H1 (cell line): ENCODE data around the gene SSC5D. TPM values are rescaled to one million over a fixed set of nuclear protein-coding genes. Genes with fewer than 3 reads are reported as not detected.

ENCODE experiments used
- CTCF ChIA-PET: fragments of 300-600 bp; sonication (Branson Sonifier 250); formaldehyde crosslinking; loops from one replicate; lab custom pipeline; 2021; ENCODE audit not compliant: partially characterized antibody; lab: Charles Lee
- POLR2A ChIA-PET: fragments of 300-600 bp; sonication (Branson Sonifier 250); formaldehyde crosslinking; loops from one replicate; lab custom pipeline; 2021; ENCODE audit warnings: inconsistent platforms; ENCODE audit not compliant: partially characterized antibody; lab: Charles Lee
- DNase-seq, 2 experiments: peaks; one replicate each; pipeline versions ENCODE4 v3.0.0 to v3.0.0-alpha.2; 2010 to 2022; ENCODE audit warnings: low spot score in 2 of 2, low read depth in 1 of 2, mixed read lengths in 1 of 2
- FAIRE-seq: peaks from 2 replicates; lab custom pipeline; 2011; peaks lifted over from hg19 to GRCh38; lab: Jason Lieb, UNC
- H2AFZ ChIP-seq: 2 replicates; pipeline ENCODE4 v1.8.1; 2012; ENCODE audit warnings: low read length, inconsistent platforms
- H2AK5ac ChIP-seq: 2 replicates; pipeline ENCODE4 v1.6.1; 2013; ENCODE audit warnings: low read depth, low read length
- H2BK120ac ChIP-seq: replicated peaks from 2 replicates; pipeline ENCODE3; 2013; ENCODE audit warnings: low read depth, low read length, inconsistent platforms
- H2BK12ac ChIP-seq: 2 replicates; pipeline ENCODE4 v1.6.1; 2013; ENCODE audit warnings: low read depth, low read length
- H2BK15ac ChIP-seq: 2 replicates; pipeline ENCODE4 v1.6.1; 2013; ENCODE audit warnings: low read length
- H2BK20ac ChIP-seq: 2 replicates; pipeline ENCODE4 v1.6.1; 2013; ENCODE audit warnings: low read length
- H2BK5ac ChIP-seq: 2 replicates; pipeline ENCODE4 v1.6.1; 2013; ENCODE audit warnings: low read depth, low read length
- H3K14ac ChIP-seq: 2 replicates; pipeline ENCODE4 v1.6.1; 2013; ENCODE audit warnings: inconsistent platforms; ENCODE audit not compliant: insufficient read length
- H3K18ac ChIP-seq: 2 replicates; pipeline ENCODE4 v1.6.1; 2013; ENCODE audit warnings: low read length; ENCODE audit errors: extremely low read depth
- H3K23ac ChIP-seq: 2 replicates; pipeline ENCODE4 v1.6.1; 2013; ENCODE audit warnings: inconsistent platforms; ENCODE audit not compliant: insufficient read length
- H3K23me2 ChIP-seq: 2 replicates; pipeline ENCODE4 v1.6.1; 2013; ENCODE audit warnings: low read depth, low read length
- H3K27ac ChIP-seq: 2 replicates; pipeline ENCODE4 v1.6.1; 2011; ENCODE audit warnings: low read depth, low read length, inconsistent platforms
- H3K27me3 ChIP-seq, 4 experiments: replicated peaks in 1 of 4; 1 replicate in 1 of 4; 2 replicates in 3 of 4; pipeline versions ENCODE4 v1.6.1 to v1.8.1; 2011 to 2013; ENCODE audit warnings: low read length in 3 of 4, mild to moderate bottlenecking in 3 of 4, inconsistent platforms in 2 of 4, mixed read lengths in 2 of 4, moderate library complexity in 1 of 4; ENCODE audit not compliant: control insufficient read depth in 3 of 4, insufficient read depth in 3 of 4; ENCODE audit errors: extremely low read depth in 1 of 4
- H3K36me3 ChIP-seq, 4 experiments: 2 replicates each; pipeline versions ENCODE4 v1.6.1 to v1.8.1; 2011 to 2013; ENCODE audit warnings: mild to moderate bottlenecking in 4 of 4, low read length in 3 of 4, moderate library complexity in 2 of 4, control low read depth in 1 of 4, inconsistent platforms in 1 of 4; ENCODE audit not compliant: insufficient read depth in 4 of 4, control insufficient read depth in 2 of 4
- H3K4ac ChIP-seq: replicated peaks from 2 replicates; pipeline ENCODE3; 2013; ENCODE audit warnings: low read length, low read depth, mixed read lengths, inconsistent platforms; ENCODE audit not compliant: insufficient read length
- H3K4me1 ChIP-seq, 4 experiments: replicated peaks in 1 of 4; 1 replicate in 1 of 4; 2 replicates in 3 of 4; pipeline versions ENCODE4 v1.6.1 to v1.8.1; 2011 to 2013; ENCODE audit warnings: low read length in 3 of 4, inconsistent platforms in 2 of 4, mixed read lengths in 1 of 4; ENCODE audit not compliant: insufficient read depth in 4 of 4, control insufficient read depth in 3 of 4
- H3K4me2 ChIP-seq, 2 experiments: 2 replicates each; pipeline versions ENCODE4 v1.6.1 to v1.8.1; 2011 to 2013; ENCODE audit warnings: low read depth in 2 of 2, low read length in 2 of 2, control low read depth in 1 of 2, inconsistent platforms in 1 of 2, mild to moderate bottlenecking in 1 of 2; ENCODE audit not compliant: insufficient read depth in 1 of 2
- H3K4me3 ChIP-seq, 4 experiments: fragments of 200-600, 300-600 bp in 1 of 4; sonication (generic), shearing (Covaris generic), sonication (Bioruptor Twin) in 1 of 4; 2 replicates each; pipeline versions ENCODE4 v1.5.1 to v1.8.1; 2011 to 2016; ENCODE audit warnings: low read length in 4 of 4, low read depth in 3 of 4, control low read depth in 2 of 4, inconsistent platforms in 2 of 4, mild to moderate bottlenecking in 2 of 4, mixed read lengths in 1 of 4, moderate library complexity in 1 of 4; ENCODE audit not compliant: insufficient read depth in 2 of 4; ENCODE audit errors: extremely low read depth in 1 of 4
- H3K56ac ChIP-seq: replicated peaks from 2 replicates; pipeline ENCODE3; 2013; ENCODE audit warnings: low read depth, mild to moderate bottlenecking, mixed read lengths, low read length, inconsistent platforms; ENCODE audit not compliant: insufficient read length
- H3K79me1 ChIP-seq: 2 replicates; pipeline ENCODE4 v1.6.1; 2013; ENCODE audit warnings: low read depth, low read length, control low read depth
- H3K79me2 ChIP-seq, 2 experiments: 2 replicates each; pipeline versions ENCODE4 v1.6.1 to v1.8.1; 2012 to 2013; ENCODE audit warnings: low read length in 2 of 2, mild to moderate bottlenecking in 2 of 2, inconsistent platforms in 1 of 2; ENCODE audit not compliant: insufficient read depth in 2 of 2, control insufficient read depth in 1 of 2
- H3K9ac ChIP-seq, 4 experiments: replicated peaks in 1 of 4; 1 replicate in 1 of 4; 2 replicates in 3 of 4; pipeline versions ENCODE4 v1.6.1 to v1.8.1; 2011 to 2013; ENCODE audit warnings: low read depth in 3 of 4, low read length in 3 of 4, control low read depth in 2 of 4, mild to moderate bottlenecking in 2 of 4, moderate library complexity in 2 of 4, inconsistent platforms in 1 of 4; ENCODE audit errors: extremely low read depth in 1 of 4
- H3K9me3 ChIP-seq, 2 experiments: 2 replicates each; pipeline versions ENCODE4 v1.6.1 to v1.8.1; 2012 to 2013; ENCODE audit warnings: mild to moderate bottlenecking in 2 of 2, moderate library complexity in 2 of 2, control low read depth in 1 of 2, inconsistent platforms in 1 of 2, low read depth in 1 of 2, low read length in 1 of 2, mixed read lengths in 1 of 2; ENCODE audit not compliant: insufficient read depth in 2 of 2
- H4K20me1 ChIP-seq, 2 experiments: replicated peaks in 1 of 2; 2 replicates each; pipeline versions ENCODE3 to v1.8.1; 2011 to 2013; ENCODE audit warnings: inconsistent platforms in 2 of 2, low read length in 2 of 2, mild to moderate bottlenecking in 1 of 2; ENCODE audit not compliant: insufficient read depth in 2 of 2, control insufficient read depth in 1 of 2
- H4K5ac ChIP-seq: 2 replicates; pipeline ENCODE4 v1.6.1; 2013; ENCODE audit warnings: low read length, low read depth, mixed read lengths, inconsistent platforms; ENCODE audit not compliant: insufficient read length
- H4K8ac ChIP-seq: 2 replicates; pipeline ENCODE4 v1.8.0; 2013; ENCODE audit warnings: mild to moderate bottlenecking, moderate library complexity, low read length, inconsistent platforms; ENCODE audit not compliant: insufficient read depth; ENCODE audit errors: extremely low read depth
- H4K91ac ChIP-seq: replicated peaks from 2 replicates; pipeline ENCODE3; 2013; ENCODE audit warnings: low read length, mixed read lengths, inconsistent platforms; ENCODE audit not compliant: insufficient read length
- JUND ChIP-seq: IDR thresholded peaks from 2 replicates; pipeline ENCODE4 v1.6.1; 2011; ENCODE audit warnings: mild to moderate bottlenecking, improper control_type of control experiment, low read length
- KDM1A ChIP-seq: fragments of 200-600, 300-600 bp; sonication (generic); IDR thresholded peaks from 2 replicates; pipeline ENCODE4 v1.7.1; 2016; ENCODE audit warnings: mild to moderate bottlenecking, low read length, borderline replicate concordance
- ZNF274 ChIP-seq: IDR thresholded peaks from 2 replicates; pipeline ENCODE4 v1.7.0; 2012; ENCODE audit warnings: low read length, borderline replicate concordance; ENCODE audit errors: extremely low read depth
- WGBS, 2 experiments: shearing (Covaris generic) in 1 of 2; methylation state at CpG; one replicate each; pipeline versions ENCODE4 v1.1.6 to v1.1.7; 2013 to 2015; ENCODE audit warnings: low lambda C conversion rate in 2 of 2, mixed read lengths in 2 of 2, inconsistent platforms in 1 of 2, low coverage in 1 of 2, missing lambda C conversion rate in 1 of 2; ENCODE audit not compliant: insufficient replicate concordance in 2 of 2, insufficient coverage in 1 of 2, insufficient read length in 1 of 2; ENCODE audit errors: extremely low coverage in 1 of 2, missing lambda C conversion rate in 1 of 2; 5-methylcytosine and 5-hydroxymethylcytosine counted together
- polyA plus RNA-seq, 7 experiments: library from polyadenylated mRNA; depleted of rRNA in 3 of 7; stranded (reverse) in 5 of 7; unstranded in 2 of 7; fragments of >200 nt in 5 of 7; fragments of 200-250 nt in 2 of 7; gene quantifications; 1 replicate in 5 of 7; 2 replicates in 1 of 7; 4 replicates in 1 of 7; pipeline versions ENCODE4 v1.2.1 to v1.2.3, GENCODE V29; 2011 to 2013; ENCODE audit warnings: missing spikeins in 2 of 7, mixed read lengths in 2 of 7
- total RNA-seq: library from RNA; stranded (reverse); fragmentation: NEBNext Ultra II Directional; extraction: Animal tissue kit (Norgen Biotek cat#: 25700); gene quantifications from 2 replicates; pipeline ENCODE4 v1.2.1, GENCODE V29; 2021

SSC5D gene
- total and polyA plus RNA-seq, 2 of the 8 experiments (the other 6 are each of a cell fraction or from before 2014, with no cell fraction given) = 0.39 to 1.7 TPM

DNA sequence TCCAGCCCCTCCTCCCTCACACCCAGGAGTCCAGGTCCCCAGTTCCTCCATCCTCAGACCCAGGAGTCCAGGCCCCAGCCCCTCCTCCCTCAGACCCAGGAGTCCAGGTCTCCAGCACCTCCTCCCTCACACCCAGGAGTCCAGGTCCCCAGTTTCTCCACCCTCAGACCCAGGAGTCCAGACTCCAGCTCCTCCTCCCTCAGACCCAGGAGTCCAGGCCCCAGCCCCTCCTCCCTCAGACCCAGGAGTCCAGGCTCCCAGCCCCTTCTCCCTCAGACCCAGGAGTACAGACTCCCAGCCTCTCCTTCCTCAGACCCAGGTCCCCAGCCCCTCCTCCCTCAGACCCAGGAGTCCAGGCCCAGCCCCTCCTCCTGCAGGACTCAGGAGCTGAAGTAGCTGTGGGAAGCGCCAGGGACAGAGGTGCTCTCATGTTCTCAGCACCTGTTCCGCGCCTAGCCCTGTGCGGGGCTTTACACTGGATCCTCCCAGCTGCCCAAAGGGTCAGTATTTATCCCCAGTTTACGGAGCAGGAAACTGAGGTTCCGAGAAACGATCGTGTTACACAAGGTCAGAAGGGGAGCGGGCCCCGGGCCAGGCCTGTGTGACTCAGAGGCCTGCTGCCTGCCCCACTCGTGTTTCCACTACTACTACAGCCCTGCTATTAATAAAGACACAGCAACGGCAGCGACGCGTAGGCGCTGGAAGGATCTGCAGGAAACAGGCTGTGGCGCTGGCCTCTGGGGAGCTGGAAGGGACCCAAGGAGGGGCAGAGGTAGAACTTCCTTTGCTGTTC lies 58.8 kb downstream of the SSC5D start:
- no peak overlapping the region for H3K9ac ChIP-seq
- no peaks in the 10 kb centered on the region for H3K79me2 ChIP-seq
- no peak overlapping the region for H3K23ac ChIP-seq
- 0 out of 2 replicates have a peak, but pooled peaks have one; percentile 36 for TF ChIP-seq KDM1A
- TF ChIP-seq JUND = no peak
- no peak for TF ChIP-seq ZNF274
- no peak overlapping the region; the same call in 1 of the 2 replicates for H3K18ac ChIP-seq
- no peak overlapping the region for H2BK120ac ChIP-seq
- H4K20me1 ChIP-seq = peaks cover 0 to 2% of the 10 kb centered on the region in 2 experiments
- no peak overlapping the region for H3K14ac ChIP-seq
- FAIRE-seq (no peak), DNase-seq (no peak)
- ChIA-PET CTCF (interaction anchor here (0.6 to 1.5 kb wide), 6 partner anchors 30 to 564 kb away, joined by 3 to 5 read pairs (median 3); no protein-coding TSS in a partner anchor), POLR2A (interaction anchor here (0.7 to 1.6 kb wide), 10 partner anchors 12 to 1084 kb away, joined by 3 to 6 read pairs (median 3); partner anchors contain the start of genes FIZ1, LENG9, SSC5D and ZNF628)
- peaks cover 18% of the 10 kb centered on the region; the same call in 1 of the 2 replicates for H3K23me2 ChIP-seq
- no peak overlapping the region for H3K4me3 ChIP-seq
- peak overlapping the region; percentile 2 for H4K91ac ChIP-seq
- no peak overlapping the region for H3K27ac ChIP-seq
- H3K9me3 ChIP-seq = no peaks in the 10 kb centered on the region
- H3K27me3 ChIP-seq = no peaks in the 10 kb centered on the region; a peak in 1 of 7 replicates
- H2BK20ac ChIP-seq = no peak overlapping the region; the same call in 1 of the 2 replicates
- H3K79me1 ChIP-seq = no peaks in the 10 kb centered on the region
- no peak overlapping the region for H2AFZ ChIP-seq
- no peak overlapping the region for H3K56ac ChIP-seq
- H2AK5ac ChIP-seq = no peak overlapping the region
- H2BK5ac ChIP-seq = no peak overlapping the region
- H2BK15ac ChIP-seq = no peak overlapping the region
- H4K8ac ChIP-seq = peak overlapping the region; percentile 51; the same call in 1 of the 2 replicates
- H3K4me1 ChIP-seq = peaks cover 0 to 19% (median 12%) of the 10 kb centered on the region in 4 experiments; a peak in 6 of 7 replicates
- no peak overlapping the region for H3K4me2 ChIP-seq
- no peak overlapping the region for H3K4ac ChIP-seq
- H2BK12ac ChIP-seq = no peak overlapping the region
- no peaks in the 10 kb centered on the region for H3K36me3 ChIP-seq
- WGBS, 2 experiments = 78% methylated on average over 17 of the region's 17 CpGs; no CpG with 5 or more reads in 1 of the 2 experiments
- no peak overlapping the region for H4K5ac ChIP-seq
